Activated B cell treated with CpG ODN at 0.5 μM for 24 hours (primary cell): Measurements from ENCODE around the gene HOXB4. TPM values are rescaled to one million over a fixed set of nuclear protein-coding genes. Genes with fewer than 3 reads are reported as not detected.

Experiments used
- ATAC-seq: fragments of 200-7000 bp; cut with Tn5 transposase; one replicate; pipeline ENCODE4 v1.10.0; 2021; ENCODE audit warnings: low read depth, mild to moderate bottlenecking, moderate library complexity
- CTCF ChIA-PET: fragments of 350-600 bp; sonication (Branson Sonifier 250); formaldehyde crosslinking; loops from one replicate; lab custom pipeline; 2021; ENCODE audit warnings: antibody characterized with exemption; lab: Charles Lee
- POLR2A ChIA-PET: fragments of 350-600 bp; sonication (Branson Sonifier 250); formaldehyde crosslinking; loops from one replicate; lab custom pipeline; 2021; ENCODE audit warnings: antibody characterized with exemption; lab: Charles Lee
- DNase-seq: peaks from one replicate; pipeline ENCODE4 v3.0.0; 2022
- H3K27ac Mint-ChIP-seq: one replicate; pipeline ENCODE4 v1.8.0; 2020; ENCODE audit warnings: mixed read lengths
- H3K27me3 Mint-ChIP-seq: one replicate; pipeline ENCODE4 v1.8.0; 2021; ENCODE audit warnings: mixed read lengths
- H3K36me3 Mint-ChIP-seq: one replicate; pipeline ENCODE4 v1.8.0; 2021; ENCODE audit warnings: low read depth, mixed read lengths
- H3K4me1 Mint-ChIP-seq: one replicate; pipeline ENCODE4 v1.8.0; 2021; ENCODE audit warnings: mixed read lengths
- H3K4me3 Mint-ChIP-seq: one replicate; pipeline ENCODE4 v1.8.0; 2020; ENCODE audit warnings: mild to moderate bottlenecking, mixed read lengths
- H3K9me3 Mint-ChIP-seq: one replicate; pipeline ENCODE4 v1.8.0; 2020; ENCODE audit warnings: mixed read lengths
- intact Hi-C: fragments of 100-400 bp; cut with micrococcal nuclease; formaldehyde crosslinking; loops from one replicate; pipeline ENCODE4 v1.15.1; 2024
- total RNA-seq: library from RNA; stranded (reverse); gene quantifications from 2 replicates; pipeline ENCODE4 v1.2.3, GENCODE V29; 2022
- TF ChIP-seq, protein P1 (sequence below): fragments of 200-600 bp; IDR thresholded peaks from one replicate; pipeline ENCODE4 v1.8.0; 2022; ENCODE audit warnings: antibody characterized with exemption, mild to moderate bottlenecking

HOXB4 gene
- total RNA-seq, 1 donor from 2014 or later = 1.4 TPM

DNA sequence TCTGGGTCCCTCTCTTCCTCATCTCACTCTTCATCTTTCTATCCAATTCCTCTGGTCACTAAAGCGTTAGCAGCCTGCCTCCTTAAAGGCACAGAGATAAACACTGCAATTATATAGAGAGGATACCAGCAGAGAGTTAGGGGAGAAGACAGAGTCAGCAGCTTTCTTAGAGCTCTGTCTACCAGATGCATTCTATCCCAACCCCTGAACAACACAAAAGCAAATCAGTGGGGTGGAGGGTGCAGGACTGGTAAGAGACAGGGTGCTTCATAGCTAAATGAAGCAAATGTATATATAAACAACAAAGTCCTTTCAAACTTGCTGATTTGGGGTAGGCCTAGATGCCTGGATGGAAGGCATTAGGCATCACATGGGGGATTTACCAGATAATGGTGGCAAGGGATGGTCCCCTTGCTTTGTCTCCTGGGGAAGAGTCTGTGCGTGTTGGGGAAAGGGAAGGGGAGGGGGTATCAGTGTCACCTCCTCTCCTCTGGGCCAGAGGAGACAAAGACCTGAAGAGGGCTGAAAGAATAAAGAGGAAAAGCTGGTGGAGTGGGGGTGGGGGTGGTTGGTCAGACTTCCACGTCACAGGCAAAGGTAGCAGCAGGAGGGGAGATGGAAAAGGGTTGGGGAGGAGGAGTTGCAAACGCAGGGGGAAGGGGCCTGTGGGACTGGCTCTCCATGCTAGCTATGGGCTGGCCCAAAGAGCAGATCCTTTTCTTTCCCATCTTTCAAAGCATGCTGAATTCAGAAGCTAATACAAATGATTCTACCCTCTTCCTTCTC is 12.0 kb downstream of the HOXB4 start:
- ChIA-PET CTCF (interaction anchor here (0.6 kb wide), 1 partner anchor 250 kb away, joined by 3 read pairs; no protein-coding TSS in a partner anchor), POLR2A (no interaction called here)
- Mint-ChIP-seq H3K4me1 (peaks cover 4% of the 10 kb centered on the region), H3K27me3 (peaks cover 23% of the 10 kb centered on the region), H3K9me3 (no peaks in the 10 kb centered on the region), H3K4me3 (no peak overlapping the region), H3K36me3 (no peaks in the 10 kb centered on the region), H3K27ac (no peak overlapping the region)
- ATAC-seq (no peak), DNase-seq (no peak)
- TF ChIP-seq, protein P1, sequence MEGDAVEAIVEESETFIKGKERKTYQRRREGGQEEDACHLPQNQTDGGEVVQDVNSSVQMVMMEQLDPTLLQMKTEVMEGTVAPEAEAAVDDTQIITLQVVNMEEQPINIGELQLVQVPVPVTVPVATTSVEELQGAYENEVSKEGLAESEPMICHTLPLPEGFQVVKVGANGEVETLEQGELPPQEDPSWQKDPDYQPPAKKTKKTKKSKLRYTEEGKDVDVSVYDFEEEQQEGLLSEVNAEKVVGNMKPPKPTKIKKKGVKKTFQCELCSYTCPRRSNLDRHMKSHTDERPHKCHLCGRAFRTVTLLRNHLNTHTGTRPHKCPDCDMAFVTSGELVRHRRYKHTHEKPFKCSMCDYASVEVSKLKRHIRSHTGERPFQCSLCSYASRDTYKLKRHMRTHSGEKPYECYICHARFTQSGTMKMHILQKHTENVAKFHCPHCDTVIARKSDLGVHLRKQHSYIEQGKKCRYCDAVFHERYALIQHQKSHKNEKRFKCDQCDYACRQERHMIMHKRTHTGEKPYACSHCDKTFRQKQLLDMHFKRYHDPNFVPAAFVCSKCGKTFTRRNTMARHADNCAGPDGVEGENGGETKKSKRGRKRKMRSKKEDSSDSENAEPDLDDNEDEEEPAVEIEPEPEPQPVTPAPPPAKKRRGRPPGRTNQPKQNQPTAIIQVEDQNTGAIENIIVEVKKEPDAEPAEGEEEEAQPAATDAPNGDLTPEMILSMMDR = no peak
- intact Hi-C loops = loop anchor here (2.0 kb wide), 1 partner anchor 13 kb away; no protein-coding TSS in a partner anchor

DNA sequence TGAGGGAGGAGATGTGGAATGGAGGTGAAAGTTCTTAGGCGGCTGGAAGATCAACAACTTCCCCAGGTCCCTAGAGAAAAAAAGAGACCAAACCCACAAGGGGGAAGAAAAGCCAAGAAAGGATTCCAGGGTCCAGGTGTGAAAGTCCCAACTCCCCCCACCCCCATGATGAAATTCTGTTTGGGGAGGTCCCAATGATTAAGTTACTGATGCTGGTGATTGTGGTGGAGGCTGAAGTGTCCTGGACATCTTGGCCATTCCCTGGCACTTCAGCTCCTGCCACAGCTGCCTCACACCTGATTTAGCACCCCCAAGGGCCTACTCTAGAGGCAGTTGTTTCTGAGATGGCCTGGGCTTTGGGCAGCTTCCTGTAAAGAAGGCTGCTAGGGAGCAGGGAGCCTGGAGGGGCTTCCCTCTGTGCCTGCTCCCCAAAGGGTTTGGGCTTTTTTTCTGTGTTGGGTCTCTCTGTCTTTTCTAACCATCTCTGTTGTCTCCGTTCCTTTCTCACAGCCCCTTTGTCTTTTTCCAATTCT is 13.1 kb downstream of the HOXB4 start:
- H3K4me3 Mint-ChIP-seq = no peak overlapping the region
- no peak for DNase-seq

DNA sequence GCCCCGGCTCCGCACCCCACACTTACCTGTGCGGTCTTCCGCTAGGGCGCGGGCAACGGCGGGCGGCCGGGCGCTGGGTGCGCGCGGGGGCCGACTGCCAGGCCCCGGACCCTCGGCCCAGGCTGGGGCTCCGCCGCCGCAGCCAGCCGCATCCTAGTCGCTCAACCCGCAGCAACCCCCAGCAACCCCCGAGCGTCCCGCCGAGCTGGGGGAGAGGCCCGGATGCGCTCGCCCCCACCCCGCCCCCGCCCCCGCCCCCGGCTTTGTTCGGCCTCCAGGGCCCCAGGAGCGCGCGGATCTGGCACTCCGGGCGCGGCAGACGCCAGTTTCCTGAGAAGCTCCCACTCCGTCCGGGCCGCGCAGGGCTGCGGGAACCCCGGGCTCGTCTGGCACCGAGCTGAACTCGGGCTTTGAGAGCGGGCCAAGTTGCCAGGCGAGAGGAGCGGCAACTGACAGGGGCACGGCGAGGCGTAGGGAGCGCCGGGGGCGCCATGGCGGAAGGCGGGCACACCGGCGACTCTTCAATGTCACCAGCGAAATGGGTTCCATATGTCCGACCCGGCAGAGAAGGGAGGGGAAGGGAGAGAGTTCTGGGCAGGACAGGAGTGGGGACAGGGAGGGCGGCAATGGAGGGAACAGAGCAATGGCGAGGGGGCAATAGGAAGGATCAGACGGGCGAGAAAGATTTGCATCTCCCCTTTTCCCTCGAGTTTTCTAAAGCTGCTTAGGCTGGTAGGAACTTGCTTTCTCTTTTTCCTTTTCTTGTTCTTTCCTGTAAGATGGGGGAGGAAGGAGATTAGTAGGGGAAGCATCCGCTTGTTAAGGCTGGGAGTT is 13.7 kb downstream of the HOXB4 start:
- no peak for ATAC-seq
- H3K27me3 Mint-ChIP-seq = peaks cover 20% of the 10 kb centered on the region
- CTCF ChIA-PET = no interaction called here

More for the DNA sequence above, 13.1 kb downstream of the HOXB4 start:
- H3K9me3 Mint-ChIP-seq = no peaks in the 10 kb centered on the region
- ChIA-PET POLR2A (no interaction called here), CTCF (no interaction called here)
- H3K4me1 Mint-ChIP-seq = peaks cover 4% of the 10 kb centered on the region
- no peaks in the 10 kb centered on the region for H3K36me3 Mint-ChIP-seq
- intact Hi-C loops = no loop called here
- H3K27ac Mint-ChIP-seq = no peak overlapping the region
- peaks cover 25% of the 10 kb centered on the region for H3K27me3 Mint-ChIP-seq
- ATAC-seq = no peak
- TF ChIP-seq, protein P1 = no peak

GRCh38 chr17:48563867-48564187 is 14.3 kb downstream of the HOXB4 start:
- TF ChIP-seq, protein P1 = no peak
- DNase-seq (no peak), ATAC-seq (no peak)
- Mint-ChIP-seq H3K36me3 (no peaks in the 10 kb centered on the region), H3K9me3 (no peaks in the 10 kb centered on the region), H3K4me1 (peaks cover 4% of the 10 kb centered on the region), H3K27me3 (peaks cover 16% of the 10 kb centered on the region), H3K4me3 (no peak overlapping the region), H3K27ac (no peak overlapping the region)
- intact Hi-C loops = no loop called here
- CTCF ChIA-PET = no interaction called here
- POLR2A ChIA-PET = no interaction called here

More for the DNA sequence above, 13.7 kb downstream of the HOXB4 start:
- Mint-ChIP-seq H3K9me3 (no peaks in the 10 kb centered on the region), H3K27ac (no peak overlapping the region), H3K4me1 (peaks cover 4% of the 10 kb centered on the region), H3K4me3 (no peak overlapping the region), H3K36me3 (no peaks in the 10 kb centered on the region)
- POLR2A ChIA-PET = no interaction called here
- no peak for DNase-seq
- intact Hi-C loops = no loop called here
- TF ChIP-seq, protein P1 = no peak

DNA sequence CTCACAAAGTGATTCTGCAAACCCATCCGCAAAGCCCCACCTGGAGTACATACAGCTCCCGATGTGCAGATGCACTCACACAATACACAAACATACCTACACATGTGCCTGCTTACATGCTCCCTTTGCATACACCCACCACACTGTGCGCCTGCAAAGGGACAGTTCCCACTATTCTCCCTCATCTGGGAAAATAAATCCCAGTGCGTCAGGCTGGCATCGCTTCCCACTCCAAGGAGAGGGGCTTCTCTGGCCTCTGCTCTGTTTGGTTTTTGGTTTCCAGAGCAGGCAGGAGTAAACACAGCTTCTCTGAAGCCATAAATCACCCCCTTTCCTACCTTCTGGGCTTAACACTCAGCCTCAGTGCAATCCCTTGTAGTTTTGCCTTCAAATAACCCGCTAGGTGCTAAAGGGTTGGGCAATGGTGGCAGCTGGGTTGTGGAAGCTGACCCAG is 14.7 kb downstream of the HOXB4 start:
- DNase-seq (no peak), ATAC-seq (no peak)
- Mint-ChIP-seq H3K4me1 (peaks cover 2% of the 10 kb centered on the region), H3K27me3 (peaks cover 16% of the 10 kb centered on the region), H3K4me3 (no peak overlapping the region), H3K36me3 (no peaks in the 10 kb centered on the region), H3K9me3 (no peaks in the 10 kb centered on the region), H3K27ac (no peak overlapping the region)
- ChIA-PET POLR2A (no interaction called here), CTCF (no interaction called here)
- intact Hi-C loops = no loop called here
- TF ChIP-seq, protein P1 = no peak
